ENCODE results near the gene PHPT1. TPM values are rescaled to one million over a fixed set of nuclear protein-coding genes. Genes with fewer than 3 reads are reported as not detected.
A peak's percentile ranks its signal among the peaks of the same experiment; 100 is the strongest.
"Not testable (repeated sequence)": the region's sequence is repeated elsewhere in the genome, so short reads cannot be mapped to it uniquely, and the experiment has no call there.

The PHPT1 gene
- total RNA-seq, 1 donor from 2014 or later, result 54.4 TPM

DNA sequence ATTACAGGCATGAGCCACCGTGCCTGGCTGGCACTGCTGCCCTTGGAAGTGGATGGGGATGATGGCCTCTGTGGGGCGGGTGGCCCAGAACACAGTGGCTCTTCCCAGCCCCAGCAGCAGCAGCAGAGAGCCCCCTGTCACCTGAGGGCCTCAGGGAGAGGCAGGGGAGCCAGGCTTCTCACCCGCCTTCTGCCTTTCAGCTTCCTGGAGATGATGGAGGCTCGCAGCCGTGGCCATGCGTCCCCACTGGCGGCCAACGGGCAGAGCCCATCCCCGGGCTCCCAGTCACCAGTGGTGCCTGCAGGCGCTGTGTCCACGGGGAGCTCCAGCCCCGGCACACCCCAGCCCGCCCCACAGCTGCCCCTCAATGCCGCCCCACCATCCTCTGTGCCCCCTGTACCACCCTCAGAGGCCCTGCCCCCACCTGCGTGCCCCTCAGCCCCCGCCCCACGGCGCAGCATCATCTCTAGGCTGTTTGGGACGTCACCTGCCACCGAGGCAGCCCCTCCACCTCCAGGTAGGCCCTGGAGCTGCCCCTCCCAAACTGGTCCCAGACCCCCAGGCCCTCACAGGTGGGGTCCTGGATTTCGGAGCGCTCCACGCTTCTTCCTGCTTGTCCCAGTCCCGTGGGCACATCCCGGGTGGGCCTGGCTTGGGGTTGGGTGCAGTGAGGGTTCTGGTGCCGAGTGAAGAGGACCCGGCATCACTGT lies 11.9 kb upstream of the PHPT1 start:
- no peak for DNase-seq

DNA sequence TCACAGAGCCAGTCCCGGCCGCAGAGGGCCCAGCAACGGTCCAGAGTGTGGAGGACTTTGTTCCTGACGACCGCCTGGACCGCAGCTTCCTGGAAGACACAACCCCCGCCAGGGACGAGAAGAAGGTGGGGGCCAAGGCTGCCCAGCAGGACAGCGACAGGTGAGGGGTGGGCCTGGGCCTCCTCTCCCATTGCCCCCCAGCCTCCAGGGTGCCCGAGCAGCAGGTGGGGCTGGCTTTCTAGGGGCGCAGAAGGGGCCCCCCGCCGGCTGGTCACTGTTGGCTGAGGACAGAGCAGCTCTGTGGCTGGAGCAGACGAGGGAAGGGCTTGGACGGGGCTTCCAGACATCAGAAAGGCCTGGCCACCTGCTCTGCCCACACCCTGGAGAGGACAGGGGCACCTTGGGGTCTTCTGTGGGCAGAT lies 11.3 kb upstream of the PHPT1 start:
- not testable (repeated sequence) for DNase-seq

DNA sequence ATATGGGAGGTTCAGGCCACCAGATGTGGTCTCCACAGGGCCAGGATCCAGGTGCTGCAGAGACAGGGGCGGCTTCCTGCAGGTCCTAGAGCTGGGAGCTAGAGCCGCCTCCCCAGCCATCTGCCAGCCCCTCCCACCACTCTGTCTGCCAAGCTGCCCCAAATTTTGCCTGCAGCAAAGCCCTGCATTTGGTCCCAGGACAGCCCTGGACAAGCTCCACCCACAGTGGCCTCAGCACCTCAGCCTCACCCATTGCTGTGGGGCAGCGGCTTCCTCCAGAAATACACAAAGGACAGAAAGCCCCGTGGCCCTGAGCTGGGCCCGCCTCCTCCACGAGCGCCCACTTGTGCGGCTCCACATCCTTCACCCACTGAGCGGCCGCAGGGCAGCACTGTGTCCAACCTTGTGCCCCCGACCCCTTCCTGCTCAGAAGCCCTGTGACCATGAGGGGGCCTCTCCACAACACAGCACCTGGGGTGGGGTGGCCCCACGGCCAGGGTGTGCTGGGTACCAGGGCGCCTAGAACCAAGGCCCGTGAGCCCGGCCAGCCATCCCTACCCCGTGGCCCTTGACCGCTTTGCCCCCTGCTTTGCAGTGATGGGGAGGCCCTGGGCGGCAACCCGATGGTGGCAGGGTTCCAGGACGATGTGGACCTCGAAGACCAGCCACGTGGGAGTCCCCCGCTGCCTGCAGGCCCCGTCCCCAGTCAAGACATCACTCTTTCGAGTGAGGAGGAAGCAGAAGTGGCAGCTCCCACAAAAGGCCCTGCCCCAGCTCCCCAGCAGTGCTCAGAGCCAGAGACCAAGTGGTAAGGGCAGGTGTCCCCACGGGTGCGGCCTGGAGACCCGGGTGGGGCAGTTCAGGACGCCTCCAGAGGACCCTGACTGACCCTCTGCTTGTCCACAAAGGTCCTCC lies 10.6 kb upstream of the PHPT1 start:
- DNase-seq, result no peak

DNA sequence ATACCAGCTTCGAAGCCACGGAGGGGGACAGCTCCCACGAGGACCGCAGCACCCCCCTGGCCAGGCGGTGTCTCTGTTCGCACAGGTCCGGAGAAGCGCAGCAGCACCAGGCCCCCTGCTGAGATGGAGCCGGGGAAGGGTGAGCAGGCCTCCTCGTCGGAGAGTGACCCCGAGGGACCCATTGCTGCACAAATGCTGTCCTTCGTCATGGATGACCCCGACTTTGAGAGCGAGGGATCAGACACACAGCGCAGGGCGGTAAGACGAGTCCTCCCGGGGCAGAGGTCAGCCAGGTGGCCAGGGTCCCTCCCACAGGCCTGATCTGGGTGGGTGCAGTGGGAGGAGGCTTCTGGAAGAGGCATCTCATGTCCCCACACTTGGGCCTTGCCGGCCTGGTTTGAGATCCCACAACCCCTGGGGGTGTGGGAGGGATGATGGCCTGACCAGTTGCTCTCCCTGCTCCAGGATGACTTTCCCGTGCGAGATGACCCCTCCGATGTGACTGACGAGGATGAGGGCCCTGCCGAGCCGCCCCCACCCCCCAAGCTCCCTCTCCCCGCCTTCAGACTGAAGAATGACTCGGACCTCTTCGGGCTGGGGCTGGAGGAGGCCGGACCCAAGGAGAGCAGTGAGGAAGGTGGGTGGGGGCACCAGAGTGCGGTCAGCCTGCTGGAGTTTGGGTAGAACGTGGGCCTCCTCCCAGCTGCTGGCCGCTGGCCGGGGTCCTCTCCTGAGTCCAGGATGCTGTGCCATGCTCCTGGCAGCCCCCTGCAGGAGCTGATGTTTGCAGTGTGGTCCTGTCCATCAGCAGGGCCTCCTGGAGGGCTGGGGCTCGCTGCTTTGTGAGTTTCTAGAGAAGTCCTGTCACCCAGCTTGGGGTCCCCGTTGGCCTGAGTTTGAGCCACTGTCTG lies 9.7 kb upstream of the PHPT1 start:
- DNase-seq, result no peak

DNA sequence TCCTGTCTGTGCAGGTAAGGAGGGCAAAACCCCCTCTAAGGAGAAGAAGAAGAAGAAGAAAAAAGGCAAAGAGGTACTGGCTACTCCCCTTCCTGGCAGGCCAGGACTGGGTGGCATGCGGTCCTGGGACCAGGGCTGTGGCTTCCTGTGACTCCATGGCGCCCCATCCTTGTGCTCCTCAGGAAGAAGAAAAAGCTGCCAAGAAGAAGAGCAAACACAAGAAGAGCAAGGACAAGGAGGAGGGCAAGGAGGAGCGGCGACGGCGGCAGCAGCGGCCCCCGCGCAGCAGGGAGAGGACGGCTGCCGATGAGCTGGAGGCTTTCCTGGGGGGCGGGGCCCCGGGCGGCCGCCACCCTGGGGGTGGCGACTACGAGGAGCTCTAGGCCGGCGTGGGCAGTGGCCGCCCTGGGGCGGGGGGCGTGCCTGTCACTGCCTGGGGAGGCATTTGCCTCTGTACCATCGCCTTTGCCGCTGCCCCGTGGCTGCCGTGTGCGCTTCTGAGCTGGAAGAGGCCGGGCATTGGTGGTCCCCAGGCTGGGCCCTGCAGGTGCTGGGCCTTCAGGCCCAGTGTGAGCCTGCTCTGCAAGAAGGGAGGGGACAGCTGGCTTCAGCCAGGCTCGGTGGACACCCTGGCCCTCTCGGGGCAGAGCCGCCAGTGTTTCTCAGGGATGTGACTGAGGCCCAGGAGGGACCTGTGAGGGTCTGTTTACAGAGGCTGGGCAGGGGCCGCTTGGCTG lies 8.9 kb upstream of the PHPT1 start:
- no peak for DNase-seq

DNA sequence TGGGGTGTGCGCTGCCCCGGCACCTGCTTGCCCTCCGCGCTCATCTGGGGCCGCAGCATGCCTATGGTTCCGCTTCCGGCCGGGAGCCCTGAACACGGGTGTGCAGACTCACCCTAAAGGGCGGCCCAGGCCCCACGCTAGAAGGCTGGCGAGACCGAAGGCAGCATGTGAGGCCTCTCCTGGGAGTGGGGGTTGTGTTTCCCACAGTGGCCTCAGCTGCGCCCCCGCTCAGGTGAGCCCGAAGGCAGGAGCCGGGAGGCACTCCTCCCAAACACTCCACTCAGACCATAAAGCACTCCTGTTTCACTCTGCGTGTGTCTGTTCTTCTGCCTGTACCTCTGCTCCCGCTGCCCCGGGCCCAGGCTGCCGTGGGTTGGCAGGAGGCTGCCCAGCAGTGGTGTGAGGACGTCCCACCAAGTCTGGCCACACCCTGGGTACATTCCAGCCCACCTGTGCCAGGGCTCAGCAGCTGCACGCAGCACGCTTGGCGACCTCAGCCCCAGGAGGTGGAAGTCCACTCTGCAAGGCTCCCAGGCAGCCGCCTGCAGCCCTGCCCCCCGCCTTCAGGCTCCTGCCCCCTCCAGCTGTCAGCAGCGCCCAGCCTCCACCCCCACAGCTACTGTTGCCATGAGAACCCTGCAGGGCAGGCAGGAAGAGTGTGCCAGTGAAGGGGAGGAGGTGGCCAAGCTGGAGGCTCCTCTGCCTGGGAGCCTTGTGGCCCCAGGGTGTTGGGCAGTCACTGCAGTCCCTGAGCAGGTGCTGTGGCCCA lies 8.1 kb upstream of the PHPT1 start:
- DNase-seq, result peak; percentile 88

DNA sequence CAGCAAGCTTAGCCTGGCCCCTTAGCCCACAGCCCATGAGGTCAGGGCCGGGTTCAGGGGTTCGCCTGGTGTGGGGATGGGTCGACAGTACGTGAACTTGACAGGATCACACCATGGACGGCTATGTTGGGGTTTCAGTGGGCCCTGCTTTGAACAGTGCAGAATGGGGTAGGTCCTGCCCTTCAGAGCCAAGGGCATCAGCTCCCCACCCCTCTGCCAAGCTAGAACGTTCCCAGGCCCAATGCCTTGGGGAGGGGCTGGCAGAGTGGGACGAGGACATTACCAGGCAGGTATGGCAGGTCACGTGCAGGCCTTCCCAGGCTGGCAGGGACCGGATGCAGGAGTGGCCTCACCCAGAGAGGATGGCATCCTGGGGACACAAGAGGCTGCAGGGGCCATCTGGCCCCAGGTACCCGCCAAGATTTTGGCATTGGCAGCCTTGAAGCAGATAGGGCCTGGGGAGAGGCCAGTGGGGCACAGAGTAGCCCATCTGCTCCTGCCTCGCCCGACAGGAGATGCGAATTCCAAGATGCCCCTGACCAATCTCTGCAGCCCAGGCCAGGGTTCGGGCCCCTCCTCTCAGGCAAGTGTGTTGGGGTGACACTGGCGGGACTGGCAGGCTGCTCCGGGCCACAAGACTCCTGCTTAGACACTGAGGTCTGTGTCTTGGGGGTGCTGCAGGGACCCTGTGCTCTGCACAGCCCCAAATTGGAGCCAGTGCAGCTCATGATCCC lies 7.4 kb upstream of the PHPT1 start:
- not testable (repeated sequence) for DNase-seq

DNA sequence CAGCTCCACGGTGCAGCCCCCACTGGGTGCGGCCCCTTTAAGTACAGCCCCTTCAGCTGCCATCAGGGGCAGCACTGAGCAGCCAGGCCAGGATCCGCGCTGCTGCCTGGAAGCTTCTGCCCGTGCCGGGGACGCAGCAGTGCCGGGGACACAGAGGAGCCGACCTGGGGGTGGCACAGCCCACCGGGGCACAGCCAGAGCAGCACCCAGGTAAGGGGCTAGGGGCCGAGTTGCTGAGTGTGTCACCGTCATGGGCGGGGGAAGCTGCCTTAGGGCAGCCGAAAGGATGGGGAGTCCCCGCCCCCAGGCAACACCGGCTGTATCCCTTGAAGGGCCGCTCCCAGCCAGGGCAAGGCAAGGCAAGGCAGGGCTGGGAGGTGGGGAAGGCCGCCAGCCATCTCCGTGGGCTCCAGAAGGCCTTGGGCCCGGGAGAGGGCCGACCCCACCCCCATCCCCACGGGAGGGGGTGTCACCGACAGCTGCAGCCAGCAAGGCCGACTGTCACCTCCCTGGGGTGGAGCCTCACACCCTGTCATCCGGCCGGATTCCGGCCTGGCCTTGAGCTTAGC lies 6.7 kb upstream of the PHPT1 start, which contains the start of gene AJM1:
TSS of gene AJM1 (plus strand) at position 99 of the 569 bp plus-strand sequence. CDS start 1,937 bp downstream, outside the sequence.
- DNase-seq, result peak; percentile 91

DNA sequence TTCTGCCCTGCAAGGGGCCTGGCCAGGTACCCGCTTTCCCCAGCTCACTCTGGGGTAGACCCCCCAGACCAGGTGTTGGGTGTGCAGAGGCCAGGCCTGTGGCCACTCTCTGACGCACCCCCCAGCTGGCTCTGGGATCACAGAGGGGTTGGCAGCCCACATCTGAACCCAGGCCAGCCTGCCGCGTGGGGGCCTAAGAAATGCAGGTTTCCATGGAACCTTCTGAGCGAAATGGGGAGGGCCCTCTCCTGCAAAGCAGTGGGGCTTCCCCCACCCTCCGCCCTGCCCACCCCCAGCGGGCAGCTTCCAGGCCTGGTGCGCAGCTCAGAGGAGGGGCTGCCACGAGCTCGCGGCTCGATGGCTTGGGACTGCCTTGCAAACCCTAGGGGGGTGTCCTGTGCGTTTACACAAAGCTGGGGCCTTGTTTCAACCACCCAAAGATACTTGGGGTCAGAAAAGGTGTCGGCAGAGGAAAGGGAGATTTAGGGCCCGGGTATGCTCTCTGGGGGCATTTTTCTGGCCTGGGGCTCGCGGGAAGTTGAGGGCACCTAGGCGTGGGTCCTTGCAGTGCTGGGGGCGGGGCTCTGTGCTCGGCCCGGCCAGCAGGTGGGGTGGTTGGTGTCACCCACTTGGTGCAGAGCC lies 5.9 kb upstream of the PHPT1 start:
- DNase-seq, result not testable (repeated sequence)

DNA sequence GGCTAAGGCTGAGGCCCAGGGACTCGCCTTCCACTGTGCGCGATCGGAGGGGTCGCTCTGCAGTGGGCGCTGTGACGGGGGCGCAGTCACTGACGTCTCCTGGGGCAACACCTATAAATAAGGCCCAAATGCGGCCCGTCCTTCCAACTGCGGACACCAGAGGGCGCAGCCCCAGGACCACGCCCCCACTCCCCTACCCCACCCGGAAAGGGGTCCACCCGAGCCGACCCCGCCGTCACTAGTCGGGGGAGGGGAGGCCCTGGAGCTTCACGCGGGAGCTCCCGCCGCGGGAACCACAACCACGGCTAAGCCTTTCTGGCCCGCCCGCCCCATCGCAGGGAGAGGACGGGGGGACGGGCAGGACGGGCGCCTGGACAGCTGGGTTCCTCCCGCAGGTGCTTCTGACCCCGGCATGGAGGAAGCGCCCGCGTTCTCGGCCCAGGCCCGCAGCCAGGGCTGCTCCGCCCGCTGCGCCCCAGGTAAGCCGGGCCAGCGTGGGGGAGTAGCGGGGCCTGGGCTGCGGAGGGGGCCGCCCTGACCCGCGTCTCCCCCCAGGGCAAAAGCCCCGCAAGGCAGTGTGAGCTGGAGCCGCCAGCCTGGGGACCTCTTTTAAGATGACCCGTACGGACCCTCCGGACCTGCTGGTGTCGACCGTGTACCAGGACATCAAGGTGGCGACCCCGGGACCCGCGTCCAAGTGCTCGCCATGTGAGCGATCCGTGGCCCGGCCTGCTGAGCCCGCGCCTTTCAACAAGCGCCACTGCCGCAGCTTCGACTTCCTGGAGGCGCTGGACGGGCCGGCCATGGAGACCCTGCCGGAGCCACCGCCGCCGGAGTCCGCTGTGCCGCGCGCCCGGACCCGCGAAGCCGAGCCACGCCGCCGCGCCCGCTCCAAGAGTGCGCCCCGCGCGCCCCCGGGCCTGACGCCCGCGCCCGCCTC lies 5.1 kb upstream of the PHPT1 start:
- peak; percentile 50 for DNase-seq

DNA sequence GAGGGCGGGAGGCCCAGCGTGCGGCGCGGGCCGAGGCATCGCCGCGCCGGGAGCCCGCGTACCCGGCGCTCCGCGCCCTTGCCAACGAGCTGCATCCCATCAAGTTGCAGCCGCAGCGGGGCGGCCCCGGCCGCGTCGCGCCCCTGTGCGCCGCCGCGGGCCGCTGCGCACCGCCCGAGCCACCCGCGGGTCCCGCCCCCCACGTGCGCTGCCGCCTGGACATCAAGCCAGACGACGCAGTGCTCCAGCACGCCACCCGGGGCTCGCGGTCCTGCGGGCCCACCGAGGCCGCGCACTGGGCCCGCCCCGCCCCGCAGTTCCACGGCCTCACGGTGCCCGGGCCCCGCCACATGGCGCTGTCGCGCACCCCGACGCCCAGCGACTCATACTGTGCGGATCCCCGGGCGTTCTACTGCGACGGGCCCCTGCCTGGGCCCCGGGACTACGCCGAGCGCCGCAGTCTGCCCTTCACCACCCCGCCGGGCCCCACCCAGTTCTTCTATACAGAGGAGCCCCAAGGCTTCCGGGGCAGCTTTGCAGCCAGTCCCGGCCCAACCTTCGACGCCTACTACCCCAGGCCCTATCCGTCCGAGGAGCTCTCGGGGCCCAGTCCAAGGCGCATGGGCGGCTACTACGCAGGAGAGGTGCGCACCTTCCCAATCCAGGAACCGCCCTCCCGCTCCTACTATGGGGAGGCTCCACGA lies 4.3 kb upstream of the PHPT1 start:
- no peak for DNase-seq

DNA sequence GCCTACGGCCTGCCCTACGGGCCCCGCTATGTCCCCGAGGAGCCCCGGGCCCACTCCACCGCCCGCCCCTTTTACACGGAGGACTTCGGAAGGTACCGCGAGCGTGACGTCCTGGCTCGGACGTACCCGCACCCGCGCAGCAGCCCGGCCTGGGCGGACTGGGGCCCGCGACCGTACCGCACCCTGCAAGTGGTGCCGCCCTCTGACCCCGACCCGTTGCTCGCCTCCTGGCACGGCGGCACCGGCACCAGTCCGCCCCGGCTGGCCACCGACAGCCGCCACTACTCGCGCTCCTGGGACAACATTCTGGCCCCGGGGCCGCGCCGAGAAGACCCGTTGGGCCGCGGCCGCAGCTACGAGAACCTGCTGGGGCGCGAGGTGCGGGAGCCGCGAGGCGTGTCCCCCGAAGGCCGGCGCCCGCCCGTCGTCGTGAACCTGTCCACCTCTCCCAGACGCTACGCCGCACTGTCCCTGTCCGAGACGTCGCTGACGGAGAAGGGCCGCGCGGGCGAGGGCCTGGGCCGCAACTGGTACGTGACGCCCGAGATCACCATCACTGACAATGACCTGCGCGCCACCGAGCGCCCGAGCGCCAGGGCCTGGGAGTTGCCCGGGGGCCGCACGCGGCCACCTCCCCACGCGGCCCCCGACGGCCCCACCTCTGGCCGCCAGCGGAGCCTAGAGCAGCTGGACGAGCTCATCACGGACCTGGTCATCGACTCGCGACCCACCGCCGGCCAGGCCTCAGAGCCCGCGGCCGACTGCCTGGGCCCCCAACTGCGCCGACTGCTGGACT lies 3.5 kb upstream of the PHPT1 start:
- DNase-seq, result no peak

DNA sequence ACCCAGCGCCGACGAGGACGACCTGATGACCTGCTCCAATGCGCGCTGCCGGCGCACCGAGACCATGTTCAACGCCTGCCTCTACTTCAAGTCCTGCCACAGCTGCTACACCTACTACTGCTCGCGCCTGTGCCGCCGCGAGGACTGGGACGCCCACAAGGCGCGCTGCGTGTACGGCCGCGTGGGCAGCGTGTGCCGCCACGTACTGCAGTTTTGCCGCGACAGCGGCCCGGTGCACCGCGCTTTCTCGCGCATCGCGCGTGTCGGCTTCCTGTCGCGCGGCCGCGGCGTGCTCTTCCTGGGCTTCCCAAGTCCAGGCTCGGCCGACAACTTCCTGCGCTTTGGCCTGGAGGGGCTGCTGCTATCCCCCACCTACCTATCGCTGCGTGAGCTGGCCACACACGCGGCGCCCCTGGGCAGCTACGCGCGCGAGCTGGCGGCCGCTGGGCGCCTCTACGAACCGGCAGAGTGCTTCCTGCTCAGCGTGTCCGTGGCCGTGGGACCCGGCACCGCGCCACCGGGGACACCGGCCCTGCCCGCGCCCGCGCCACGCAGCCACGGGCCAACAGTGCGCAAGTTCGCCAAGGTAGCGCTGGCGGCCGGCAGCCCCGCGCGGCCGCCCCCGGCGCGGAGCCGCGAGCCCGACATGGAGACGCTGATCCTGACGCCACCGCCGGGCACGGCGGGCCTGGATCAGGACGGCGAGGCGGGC lies 2.7 kb upstream of the PHPT1 start:
- no peak for DNase-seq

DNA sequence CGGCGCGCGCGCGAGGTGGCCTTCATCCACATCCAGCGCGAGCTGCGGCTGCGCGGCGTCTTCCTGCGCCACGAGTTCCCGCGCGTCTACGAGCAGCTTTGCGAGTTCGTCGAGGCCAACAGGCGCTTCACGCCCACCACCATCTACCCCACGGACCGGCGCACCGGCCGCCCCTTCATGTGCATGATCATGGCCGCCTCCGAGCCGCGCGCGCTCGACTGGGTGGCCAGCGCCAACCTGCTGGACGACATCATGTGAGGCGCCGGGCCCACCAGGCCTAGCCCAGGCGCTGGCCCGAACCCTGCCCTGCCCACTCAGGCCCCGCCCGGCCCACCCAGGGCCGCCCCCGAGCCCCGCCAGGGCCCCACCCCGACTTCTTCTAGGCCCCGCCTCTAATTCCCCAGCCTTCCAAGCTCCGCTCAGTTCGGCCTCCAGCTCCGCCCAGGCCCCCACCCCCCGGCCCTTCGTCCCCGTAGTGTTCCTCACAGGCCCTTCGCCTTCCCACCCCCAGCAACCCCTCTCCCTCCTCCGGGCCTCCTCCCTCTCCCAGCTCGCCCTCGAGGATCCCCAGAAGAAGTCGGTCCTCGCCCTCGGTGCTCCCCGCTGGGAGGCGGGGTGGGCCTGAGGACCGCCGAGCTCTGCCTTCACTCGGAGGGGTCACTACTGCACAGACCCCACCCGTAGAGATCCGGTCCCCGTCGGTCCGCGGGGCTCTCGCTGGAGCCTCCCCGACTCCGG lies 2.0 kb upstream of the PHPT1 start:
- DNase-seq, result peak; percentile 87

DNA sequence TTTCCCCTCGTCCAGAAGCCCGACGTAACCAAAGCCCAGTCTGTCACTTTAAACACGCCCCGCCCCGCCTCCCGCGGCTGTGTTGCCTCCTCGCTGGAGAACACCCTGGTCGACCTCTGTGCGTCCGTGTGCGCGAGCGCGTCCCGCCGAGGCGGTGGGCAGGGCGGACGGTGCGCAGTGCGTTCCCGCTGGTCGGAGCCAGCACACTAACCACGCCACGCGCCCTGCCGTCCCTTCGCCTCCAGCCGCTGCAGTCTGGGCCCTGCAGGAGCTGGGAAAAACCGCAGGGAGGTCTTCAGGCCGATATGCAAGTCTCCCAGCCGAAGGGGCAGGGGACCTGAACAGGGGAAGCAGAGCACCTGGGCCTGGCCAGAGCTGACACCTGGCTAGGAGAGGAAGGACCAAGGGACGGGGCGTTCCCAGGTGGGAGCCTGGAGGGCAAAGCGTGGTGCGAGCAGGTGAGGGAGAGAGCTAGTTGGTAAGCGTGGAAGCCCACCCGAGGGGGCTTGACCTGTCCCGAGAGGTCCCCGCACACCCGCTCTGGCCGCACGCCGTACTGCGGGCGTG lies 1.3 kb upstream of the PHPT1 start:
- peak; percentile 86 for DNase-seq

Data from tongue (tissue), 2 donors.